Subcutaneous adipose tissue (tissue), 4 donors: ENCODE measurements around the gene FCAMR. TPM values are rescaled to one million over a fixed set of nuclear protein-coding genes. Genes with fewer than 3 reads are reported as not detected.

Experiments used
- total RNA-seq, 4 donors: library from RNA; depleted of rRNA; stranded (reverse); fragments of >200 nt; gene quantifications; one replicate each; pipeline ENCODE4 v1.1.0, GENCODE V29; 2016
- TF ChIP-seq, protein P1 (sequence below): fragments of 450-650 bp; IDR thresholded peaks from one replicate; pipeline ENCODE4 v1.5.1; 2016; ENCODE audit warnings: low read depth, mild to moderate bottlenecking, control low read depth, antibody characterized with exemption, moderate library complexity

The FCAMR gene
- total RNA-seq, 4 donors from 2014 or later, result not detected

DNA sequence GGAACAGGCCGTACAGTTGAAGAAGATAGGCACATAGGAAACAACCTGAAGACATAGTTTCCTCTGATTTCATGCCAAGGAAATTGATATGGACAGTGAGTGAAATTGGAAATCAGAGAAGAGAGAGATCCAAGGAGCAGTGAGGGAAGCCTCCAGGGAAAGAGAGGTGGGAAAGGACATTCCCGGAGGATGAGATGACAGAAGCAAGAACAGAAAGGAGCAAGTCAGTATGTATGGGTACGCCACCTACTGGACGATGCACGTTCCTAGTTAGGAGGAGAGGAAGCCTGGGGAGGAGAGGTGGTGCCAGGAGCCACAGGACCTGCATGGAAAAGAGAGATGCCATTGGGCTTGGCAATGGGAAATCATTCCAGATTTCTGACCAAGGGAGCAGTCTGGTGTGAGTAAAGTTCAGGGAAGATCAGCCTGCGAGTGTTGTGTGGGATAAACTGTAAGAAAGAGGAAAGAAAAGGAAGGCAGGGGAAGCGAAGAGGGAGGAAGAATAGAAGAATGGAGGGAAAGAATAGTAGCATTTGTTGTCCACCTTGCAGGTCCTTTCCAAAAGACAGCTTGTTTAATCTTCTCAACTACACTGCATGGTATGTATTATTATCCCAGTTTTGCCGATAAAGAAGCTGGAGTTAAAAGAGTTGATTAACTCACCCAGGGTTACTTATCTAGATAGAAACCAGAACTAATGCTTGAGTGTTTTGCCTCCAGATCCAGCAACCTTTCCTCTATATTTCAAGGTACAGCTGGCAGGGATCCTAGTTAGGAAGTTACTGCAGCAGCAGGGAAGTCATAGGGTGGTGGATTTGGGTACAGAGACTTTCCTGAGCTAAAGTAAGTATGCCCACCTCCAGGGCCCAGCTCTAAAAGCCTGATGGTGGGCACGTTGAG is 34.9 kb upstream of the FCAMR start:
- TF ChIP-seq, protein P1, sequence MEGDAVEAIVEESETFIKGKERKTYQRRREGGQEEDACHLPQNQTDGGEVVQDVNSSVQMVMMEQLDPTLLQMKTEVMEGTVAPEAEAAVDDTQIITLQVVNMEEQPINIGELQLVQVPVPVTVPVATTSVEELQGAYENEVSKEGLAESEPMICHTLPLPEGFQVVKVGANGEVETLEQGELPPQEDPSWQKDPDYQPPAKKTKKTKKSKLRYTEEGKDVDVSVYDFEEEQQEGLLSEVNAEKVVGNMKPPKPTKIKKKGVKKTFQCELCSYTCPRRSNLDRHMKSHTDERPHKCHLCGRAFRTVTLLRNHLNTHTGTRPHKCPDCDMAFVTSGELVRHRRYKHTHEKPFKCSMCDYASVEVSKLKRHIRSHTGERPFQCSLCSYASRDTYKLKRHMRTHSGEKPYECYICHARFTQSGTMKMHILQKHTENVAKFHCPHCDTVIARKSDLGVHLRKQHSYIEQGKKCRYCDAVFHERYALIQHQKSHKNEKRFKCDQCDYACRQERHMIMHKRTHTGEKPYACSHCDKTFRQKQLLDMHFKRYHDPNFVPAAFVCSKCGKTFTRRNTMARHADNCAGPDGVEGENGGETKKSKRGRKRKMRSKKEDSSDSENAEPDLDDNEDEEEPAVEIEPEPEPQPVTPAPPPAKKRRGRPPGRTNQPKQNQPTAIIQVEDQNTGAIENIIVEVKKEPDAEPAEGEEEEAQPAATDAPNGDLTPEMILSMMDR, result no peak

GRCh38 chr1:207003210-207003609 is 33.0 kb upstream of the FCAMR start:
- TF ChIP-seq, protein P1, result no peak

- TF ChIP-seq, protein P1, result no peak
Observed at GRCh38 chr1:207002724-207003146, 32.5 kb upstream of the FCAMR start.

DNA sequence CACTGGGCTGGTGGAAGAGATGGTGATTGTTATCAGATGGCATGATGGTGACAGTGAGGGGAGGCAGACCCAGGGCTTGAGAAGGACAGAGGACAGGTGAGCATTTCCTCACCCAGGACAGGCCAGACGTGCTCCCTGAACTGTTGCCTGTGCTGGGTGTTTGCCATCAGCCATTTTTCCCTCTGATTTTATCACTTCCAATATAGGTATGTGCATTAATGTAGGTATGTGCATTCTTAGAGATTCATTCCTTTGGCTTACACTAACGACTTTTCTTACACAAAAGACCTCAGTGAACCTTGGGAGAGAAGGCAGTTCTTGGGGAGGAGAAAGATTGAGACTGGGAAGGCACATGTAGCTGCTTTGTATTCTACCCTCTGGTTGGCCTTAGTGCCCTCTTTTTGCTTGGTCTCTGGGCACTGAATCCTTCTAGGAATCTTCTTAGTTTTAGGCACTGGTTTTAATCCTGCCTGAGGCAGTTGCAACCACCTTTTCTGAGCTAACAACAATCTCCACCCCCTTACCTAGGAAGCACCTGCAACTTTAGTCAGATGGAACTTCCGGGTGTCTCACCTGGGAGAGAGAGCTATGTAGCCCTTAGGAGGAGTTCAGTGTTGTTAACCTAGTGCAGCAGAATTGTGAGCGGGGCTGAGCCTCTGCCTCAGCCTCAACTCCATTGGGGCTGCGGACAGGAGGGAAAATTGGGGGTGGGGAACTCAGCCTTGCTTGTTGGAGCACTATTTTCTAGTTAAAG is 31.4 kb upstream of the FCAMR start:
- TF ChIP-seq, protein P1, result no peak

DNA sequence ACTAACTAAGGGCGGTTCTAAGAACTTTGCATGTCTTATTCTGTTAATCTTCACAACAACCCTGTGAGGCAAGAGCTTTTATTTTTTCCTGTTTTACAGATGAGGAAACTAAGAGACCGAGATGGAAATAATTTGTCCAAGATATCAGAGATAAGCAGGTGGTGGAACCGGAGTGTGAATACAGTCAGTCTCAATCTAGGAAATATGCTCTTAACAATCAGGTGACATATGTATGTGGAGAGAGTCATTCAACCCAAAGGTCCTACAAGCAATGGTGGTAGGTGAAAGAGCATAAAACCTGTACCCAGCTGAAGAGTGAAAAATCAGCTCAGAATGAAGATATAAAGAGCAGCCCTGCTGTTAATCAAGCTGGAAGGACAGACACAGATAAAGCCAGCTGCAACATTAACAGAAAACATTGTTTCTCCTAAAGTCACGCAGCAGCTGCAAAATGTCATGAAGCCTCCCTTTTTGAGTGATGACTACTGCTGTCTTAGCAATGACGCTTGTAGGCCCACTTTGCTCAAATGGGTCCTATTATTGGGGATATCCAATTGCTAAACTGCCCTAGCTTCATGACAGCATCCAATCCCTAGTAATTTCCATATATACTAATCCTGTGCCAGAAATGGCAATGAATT is 30.5 kb upstream of the FCAMR start:
- TF ChIP-seq, protein P1, result no peak

- TF ChIP-seq, protein P1, result no peak
Observed at GRCh38 chr1:206998816-206999215, 28.6 kb upstream of the FCAMR start.

DNA sequence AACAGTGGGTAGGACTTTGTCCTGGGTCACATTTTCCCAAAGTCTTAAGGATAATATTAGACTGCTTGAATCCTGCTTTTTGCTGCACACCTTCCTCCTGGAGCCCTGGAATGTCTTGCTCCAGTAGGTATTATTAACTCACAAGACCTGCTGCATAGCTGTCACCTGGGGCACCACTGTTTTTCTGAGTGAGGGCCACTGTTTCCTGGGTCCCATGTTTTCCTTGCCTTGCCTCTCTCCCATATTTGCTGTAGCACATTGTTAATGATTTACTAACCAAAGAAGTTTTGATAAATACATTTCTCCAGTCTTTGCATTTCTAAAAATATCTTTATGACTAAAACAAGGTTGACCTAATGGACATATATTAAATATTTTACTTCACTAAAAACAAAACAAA is 22.5 kb upstream of the FCAMR start:
- TF ChIP-seq, protein P1, result no peak
